ENCODE data around the gene SLC35D1.

DNA sequence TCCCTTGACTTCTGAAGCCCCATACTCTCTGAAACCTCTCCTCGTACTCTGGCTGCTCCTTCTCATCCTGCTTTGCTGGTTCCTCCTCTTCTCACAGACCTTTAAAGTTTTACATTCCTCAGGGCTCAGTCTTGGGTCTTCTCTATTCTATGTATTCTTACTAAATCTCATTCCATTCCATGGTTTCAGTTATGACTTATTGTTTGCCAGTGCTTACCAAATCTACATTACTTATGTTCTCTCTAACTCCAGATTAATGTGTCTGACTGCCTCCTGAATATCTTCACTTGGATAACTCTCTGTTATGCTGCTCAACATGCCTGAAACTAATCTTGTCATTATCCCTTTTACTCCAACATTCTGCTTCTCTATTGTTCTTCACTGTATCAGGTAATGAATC is 5.4 kb upstream of the SLC35D1 start:
- TF ChIP-seq, protein P1, sequence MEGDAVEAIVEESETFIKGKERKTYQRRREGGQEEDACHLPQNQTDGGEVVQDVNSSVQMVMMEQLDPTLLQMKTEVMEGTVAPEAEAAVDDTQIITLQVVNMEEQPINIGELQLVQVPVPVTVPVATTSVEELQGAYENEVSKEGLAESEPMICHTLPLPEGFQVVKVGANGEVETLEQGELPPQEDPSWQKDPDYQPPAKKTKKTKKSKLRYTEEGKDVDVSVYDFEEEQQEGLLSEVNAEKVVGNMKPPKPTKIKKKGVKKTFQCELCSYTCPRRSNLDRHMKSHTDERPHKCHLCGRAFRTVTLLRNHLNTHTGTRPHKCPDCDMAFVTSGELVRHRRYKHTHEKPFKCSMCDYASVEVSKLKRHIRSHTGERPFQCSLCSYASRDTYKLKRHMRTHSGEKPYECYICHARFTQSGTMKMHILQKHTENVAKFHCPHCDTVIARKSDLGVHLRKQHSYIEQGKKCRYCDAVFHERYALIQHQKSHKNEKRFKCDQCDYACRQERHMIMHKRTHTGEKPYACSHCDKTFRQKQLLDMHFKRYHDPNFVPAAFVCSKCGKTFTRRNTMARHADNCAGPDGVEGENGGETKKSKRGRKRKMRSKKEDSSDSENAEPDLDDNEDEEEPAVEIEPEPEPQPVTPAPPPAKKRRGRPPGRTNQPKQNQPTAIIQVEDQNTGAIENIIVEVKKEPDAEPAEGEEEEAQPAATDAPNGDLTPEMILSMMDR (IDR thresholded peaks at IDR 0.05), result no peak
- no peak for TF ChIP-seq ZFX (IDR thresholded peaks at IDR 0.05; ENCODE audit: borderline replicate concordance)
